OCI-M2 (cell line): ENCODE measurements around the gene DEAF1.

Experiments
- DNase-seq: peaks from one replicate; lab custom pipeline; 2025; ENCODE audit not compliant: unreplicated experiment; lab: John Stamatoyannopoulos, UW

Gene DEAF1

GRCh38 chr11:613369-613968 is 81.6 kb downstream of the DEAF1 start:
- DNase-seq = no peak

DNA sequence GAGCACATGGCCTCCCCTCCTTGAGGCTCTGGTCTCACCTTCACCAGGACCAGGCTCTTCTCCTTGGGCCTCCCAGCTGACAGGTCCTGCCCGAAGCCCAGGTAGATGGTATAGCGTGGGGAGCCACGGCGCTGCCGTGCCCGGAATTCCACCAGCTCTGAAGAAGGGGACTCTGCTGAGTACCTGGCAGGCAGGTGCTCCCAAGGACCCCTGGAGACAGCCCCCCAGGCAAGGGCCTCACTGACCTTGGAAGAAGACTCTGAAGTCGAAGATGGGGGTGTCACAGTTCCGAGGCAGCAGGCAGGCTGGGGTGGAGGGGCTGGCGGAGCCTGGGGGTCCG is 82.1 kb downstream of the DEAF1 start:
- no peak for DNase-seq

GRCh38 chr11:612201-612960 is 82.6 kb downstream of the DEAF1 start:
- DNase-seq = no peak

- no peak for DNase-seq
Observed at GRCh38 chr11:611001-611996, 83.7 kb downstream of the DEAF1 start.

DNA sequence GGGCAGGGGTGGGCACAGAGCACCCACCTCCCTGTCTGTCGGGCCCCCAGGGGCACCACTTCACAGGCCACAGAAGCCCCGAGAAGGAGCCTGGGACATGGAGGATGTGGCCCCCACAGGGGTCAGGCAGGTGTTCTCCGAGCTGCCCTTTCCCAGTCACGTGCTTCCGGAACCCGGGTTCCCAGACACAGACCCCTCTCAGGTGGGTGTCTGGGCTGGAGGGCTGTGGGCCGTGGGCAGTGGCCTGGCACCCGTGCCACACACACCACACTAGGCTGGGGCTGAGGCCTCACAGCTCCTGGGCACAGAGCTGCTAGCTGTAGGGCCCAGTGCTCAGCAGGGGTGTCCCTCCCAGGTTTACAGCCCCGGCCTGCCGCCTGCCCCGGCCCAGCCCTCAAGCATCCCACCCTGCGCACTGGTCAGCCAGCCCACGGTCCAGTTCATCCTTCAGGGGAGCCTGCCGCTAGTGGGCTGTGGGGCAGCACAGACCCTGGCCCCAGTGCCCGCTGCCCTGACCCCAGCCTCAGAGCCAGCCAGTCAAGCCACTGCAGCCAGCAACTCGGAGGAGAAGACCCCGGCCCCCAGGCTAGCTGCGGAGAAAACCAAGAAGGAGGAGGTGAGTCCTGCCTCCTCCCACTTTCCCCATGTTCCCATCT is 84.7 kb downstream of the DEAF1 start:
- no peak for DNase-seq

GRCh38 chr11:609341-609811 is 85.6 kb downstream of the DEAF1 start:
- no peak for DNase-seq

GRCh38 chr11:608791-609251 is 86.2 kb downstream of the DEAF1 start:
- no peak for DNase-seq

GRCh38 chr11:607971-608659 is 86.9 kb downstream of the DEAF1 start:
- no peak for DNase-seq

DNA sequence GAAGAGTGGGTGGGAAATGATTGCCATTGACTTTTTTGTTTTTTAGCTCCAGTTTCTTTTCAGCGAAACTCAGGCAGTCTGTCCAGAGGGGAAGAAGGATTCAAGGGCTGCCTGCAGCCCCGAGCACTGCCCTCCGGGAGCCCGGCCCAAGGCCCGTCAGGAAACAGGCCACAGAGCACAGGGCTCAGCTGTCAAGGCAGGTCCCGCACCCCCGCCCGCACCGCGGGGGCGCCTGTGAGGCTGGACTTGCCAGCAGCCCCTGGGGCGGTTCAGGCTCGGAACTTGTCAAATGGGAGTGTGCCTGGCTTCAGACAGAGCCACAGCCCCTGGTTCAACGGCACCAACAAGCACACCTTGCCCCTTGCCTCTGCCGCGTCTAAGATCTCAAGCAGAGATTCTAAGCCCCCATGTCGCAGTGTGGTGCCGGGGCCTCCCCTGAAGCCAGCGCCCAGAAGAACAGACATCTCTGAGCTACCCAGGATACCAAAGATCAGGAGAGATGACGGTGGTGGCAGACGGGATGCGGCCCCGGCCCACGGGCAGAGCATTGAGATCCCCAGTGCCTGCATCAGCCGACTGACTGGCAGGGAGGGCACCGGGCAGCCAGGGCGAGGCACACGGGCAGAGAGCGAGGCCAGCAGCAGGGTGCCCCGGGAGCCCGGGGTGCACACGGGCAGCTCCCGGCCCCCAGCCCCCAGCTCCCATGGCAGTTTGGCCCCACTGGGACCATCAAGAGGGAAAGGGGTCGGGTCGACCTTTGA is 87.8 kb downstream of the DEAF1 start:
- no peak for DNase-seq

GRCh38 chr11:606245-606644 is 88.8 kb downstream of the DEAF1 start:
- no peak for DNase-seq

GRCh38 chr11:605286-606129 is 89.5 kb downstream of the DEAF1 start:
- DNase-seq = no peak

GRCh38 chr11:603154-603553 is 91.9 kb downstream of the DEAF1 start:
- no peak for DNase-seq

GRCh38 chr11:601573-602245 is 93.3 kb downstream of the DEAF1 start:
- DNase-seq = no peak

DNA sequence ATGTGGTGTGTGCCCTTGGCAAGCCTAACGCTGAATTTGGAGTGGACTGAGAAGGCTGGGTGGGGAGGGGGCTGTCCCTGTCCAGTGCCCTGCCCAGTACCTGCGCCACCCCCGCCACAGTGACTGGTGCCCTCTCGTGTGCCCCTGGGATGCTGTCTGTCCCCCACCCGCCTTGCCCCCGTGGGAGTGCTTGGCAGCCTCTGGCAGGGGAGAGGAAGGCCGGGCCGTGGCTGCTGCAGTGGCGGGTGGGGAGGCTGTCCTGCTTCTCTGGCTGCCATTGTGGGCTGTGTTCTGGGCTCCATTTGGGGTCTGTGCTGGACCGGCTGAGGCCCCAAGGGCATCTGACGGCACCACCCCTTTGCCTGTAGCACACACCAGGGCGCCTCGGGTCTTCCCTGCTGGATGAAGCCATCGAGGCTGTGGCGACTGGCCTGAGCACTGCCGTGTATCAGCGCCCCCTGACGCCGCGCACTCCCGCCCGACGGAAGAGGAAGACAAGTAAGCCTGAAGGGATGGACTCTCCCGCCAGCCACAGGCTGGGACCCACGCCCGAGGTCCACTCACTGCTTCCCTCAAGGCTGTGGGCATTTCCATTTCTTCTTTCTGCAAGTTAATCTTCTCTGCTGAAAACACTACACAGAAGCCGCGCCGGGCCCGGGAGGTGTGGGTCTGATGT is 96.9 kb downstream of the DEAF1 start:
- no peak for DNase-seq

- no peak for DNase-seq
Observed at GRCh38 chr11:597166-597725, 97.8 kb downstream of the DEAF1 start.

DNA sequence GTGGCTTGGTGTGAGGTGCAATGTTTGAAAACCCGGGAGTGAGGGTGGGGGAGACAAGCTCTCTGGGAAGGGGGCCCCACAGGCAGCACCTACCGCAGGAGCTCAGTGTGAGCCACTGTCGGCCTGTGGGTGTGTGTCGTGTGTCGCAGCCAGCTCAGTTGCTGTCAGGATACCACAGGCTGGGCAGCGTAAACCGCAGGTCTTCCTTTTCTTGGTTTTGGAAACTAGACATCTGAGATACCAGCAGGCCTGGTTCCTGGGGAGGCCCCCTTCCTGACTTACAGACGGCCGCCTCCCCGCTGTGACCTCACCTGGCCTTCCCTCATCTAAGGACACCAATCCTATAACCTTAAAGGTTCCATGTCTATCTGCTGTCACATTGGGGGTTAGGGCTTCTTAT is 98.6 kb downstream of the DEAF1 start:
- no peak for DNase-seq

DNA sequence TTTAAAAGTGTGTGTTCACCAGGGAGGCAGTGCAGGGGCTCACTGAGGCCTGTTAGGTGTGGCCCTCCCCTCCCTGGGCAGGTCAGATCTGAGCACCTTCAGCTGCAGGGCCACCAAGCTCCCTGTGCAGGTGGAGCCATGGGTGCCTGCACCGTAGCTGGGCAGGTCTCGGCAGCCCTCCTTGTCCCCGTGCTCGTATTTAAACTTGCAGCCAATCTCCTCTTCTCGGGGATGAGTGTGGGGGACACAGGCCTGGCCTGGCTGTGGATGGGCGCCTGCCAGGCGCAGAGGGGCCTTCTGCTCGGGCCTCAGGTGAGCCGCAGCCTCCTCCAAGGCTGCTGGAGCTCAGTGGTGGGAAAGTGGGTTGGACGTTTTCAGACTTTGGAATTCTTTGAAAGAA is 99.6 kb downstream of the DEAF1 start:
- DNase-seq = no peak
